Ovary (tissue), 9 donors: ENCODE data around the gene MRPL45. TPM values are rescaled to one million over a fixed set of nuclear protein-coding genes. Genes with fewer than 3 reads are reported as not detected.

ENCODE experiments used
- DNase-seq, 5 donors: peaks; one replicate each; pipeline ENCODE4 v3.0.0-alpha.2; 2019 to 2020
- H3K27ac ChIP-seq, 2 donors: fragments of 200-600 bp; one replicate each; pipeline versions ENCODE4 v1.5.1 to v1.8.0; 2019 to 2022
- H3K27me3 ChIP-seq: fragments of 200-600 bp; one replicate; pipeline ENCODE4 v1.8.0; 2022
- H3K36me3 ChIP-seq: fragments of 200-600 bp; sonication (generic); one replicate; pipeline ENCODE4 v1.5.1; 2019
- H3K4me1 ChIP-seq: one replicate; pipeline ENCODE4 v1.8.1; 2013; ENCODE audit warnings: mild to moderate bottlenecking, moderate library complexity; ENCODE audit not compliant: insufficient read depth
- H3K4me3 ChIP-seq: fragments of 200-600 bp; sonication (generic); one replicate; pipeline ENCODE4 v1.5.1; 2017
- H3K9me3 ChIP-seq, 2 donors: fragments of 200-600 bp in 1 of 2; sonication (generic) in 1 of 2; one replicate each; pipeline versions ENCODE4 v1.5.1 to v1.8.1; 2013 to 2019; ENCODE audit warnings: mild to moderate bottlenecking in 1 of 2, moderate library complexity in 1 of 2
- EP300 ChIP-seq: sonication (generic); formaldehyde crosslinking; IDR thresholded peaks from one replicate; pipeline ENCODE4 v1.6.1; 2017; ENCODE audit warnings: antibody characterized with exemption
- POLR2A ChIP-seq: fragments of 450-650 bp; IDR thresholded peaks from one replicate; pipeline ENCODE4 v1.6.1; 2017; ENCODE audit warnings: antibody characterized with exemption, mild to moderate bottlenecking, moderate library complexity
- WGBS, 3 donors: extraction: QIAGEN DNeasy Blood & Tissue Kit in 1 of 3; methylation state at CpG; one replicate each; pipeline versions ENCODE4 v1.1.5 to v1.1.7; 2013 to 2017; 5-methylcytosine and 5-hydroxymethylcytosine counted together
- intact Hi-C, 4 donors: fragments of 100-400 bp; cut with DNase I; formaldehyde crosslinking; loops; one replicate each; pipeline versions ENCODE4 v1.11.0 to v1.15.1; 2022 to 2023
- polyA plus RNA-seq, 2 donors: library from polyadenylated mRNA; stranded (reverse); fragments of 200-250 nt in 1 of 2; fragments of 350-450 nt in 1 of 2; fragmentation: Illumina TruSeq in 1 of 2; extraction: RNeasy Lipid Tissue Mini Kit (QIAGEN cat#74804) in 1 of 2; gene quantifications; one replicate each; pipeline ENCODE4 v1.2.3, GENCODE V29; 2013 to 2014
- total RNA-seq, 7 donors: library from RNA; depleted of rRNA in 2 of 7; stranded (reverse); fragments of >200 nt in 2 of 7; fragmentation: NEBNext Ultra II Directional in 3 of 7; extraction: Animal tissue kit (Norgen Biotek cat#: 25700) in 3 of 7; gene quantifications; one replicate each; pipeline versions ENCODE4 v1.1.0 to v1.2.4, GENCODE V29; 2016 to 2023
- TF ChIP-seq, protein P1 (sequence below), 3 donors: fragments of 450-650 bp in 2 of 3; fragments of 200-600 bp in 1 of 3; IDR thresholded peaks; one replicate each; pipeline versions ENCODE4 v1.5.1 to v1.8.0; 2016 to 2022; ENCODE audit warnings: antibody characterized with exemption in 3 of 3, mild to moderate bottlenecking in 1 of 3
- donor health status: DM: no; HTN: no; CAD: no; lungs with moderate emphysema.
- donor health status: DM: no; HTN: no; CAD: no.
- donor health status: Bipolar disorder and iron deficiency.
- donor health status: DM: yes; HTN: yes; CAD: no.
- donor health status: DM: no; HTN: no; CAD: no.
- donor health status: DM: yes; HTN: yes; CAD: no.

Gene MRPL45
- total and polyA plus RNA-seq, 9 donors: 24.5 to 74.5 (median 34.5) TPM

DNA sequence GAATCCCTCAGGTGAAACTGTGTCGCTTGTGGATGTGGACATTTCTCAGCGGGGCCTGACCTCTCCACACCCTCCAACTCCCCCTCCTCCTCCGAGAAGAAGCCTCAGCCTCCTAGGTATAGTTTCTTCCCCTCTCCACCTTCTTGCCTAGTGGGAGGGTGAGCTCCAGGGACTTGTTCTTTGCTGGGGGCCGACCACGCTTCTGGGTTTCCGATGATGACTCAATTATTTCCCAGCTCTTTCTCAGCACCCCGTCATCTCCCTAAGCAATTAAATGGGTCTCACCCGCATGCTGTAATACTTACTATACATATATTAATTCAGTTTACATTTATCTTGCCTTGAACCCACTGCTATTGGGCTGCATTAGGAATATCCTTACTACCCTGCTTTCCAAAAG lies 67.8 kb downstream of the MRPL45 start:
- H3K4me3 ChIP-seq: no peak overlapping the region
- intact Hi-C loops: no loop called here
- H3K4me1 ChIP-seq: no peaks in the 10 kb centered on the region
- no peak overlapping the region for H3K27ac ChIP-seq
- WGBS, 3 donors: 85 to 86% (median 86%) methylated on average over 8 of the region's 8 CpGs
- H3K36me3 ChIP-seq: no peaks in the 10 kb centered on the region
- no peak for DNase-seq
- no peaks in the 10 kb centered on the region for H3K9me3 ChIP-seq
- H3K27me3 ChIP-seq: no peaks in the 10 kb centered on the region
- TF ChIP-seq POLR2A (no peak), EP300 (no peak)
- TF ChIP-seq, protein P1, sequence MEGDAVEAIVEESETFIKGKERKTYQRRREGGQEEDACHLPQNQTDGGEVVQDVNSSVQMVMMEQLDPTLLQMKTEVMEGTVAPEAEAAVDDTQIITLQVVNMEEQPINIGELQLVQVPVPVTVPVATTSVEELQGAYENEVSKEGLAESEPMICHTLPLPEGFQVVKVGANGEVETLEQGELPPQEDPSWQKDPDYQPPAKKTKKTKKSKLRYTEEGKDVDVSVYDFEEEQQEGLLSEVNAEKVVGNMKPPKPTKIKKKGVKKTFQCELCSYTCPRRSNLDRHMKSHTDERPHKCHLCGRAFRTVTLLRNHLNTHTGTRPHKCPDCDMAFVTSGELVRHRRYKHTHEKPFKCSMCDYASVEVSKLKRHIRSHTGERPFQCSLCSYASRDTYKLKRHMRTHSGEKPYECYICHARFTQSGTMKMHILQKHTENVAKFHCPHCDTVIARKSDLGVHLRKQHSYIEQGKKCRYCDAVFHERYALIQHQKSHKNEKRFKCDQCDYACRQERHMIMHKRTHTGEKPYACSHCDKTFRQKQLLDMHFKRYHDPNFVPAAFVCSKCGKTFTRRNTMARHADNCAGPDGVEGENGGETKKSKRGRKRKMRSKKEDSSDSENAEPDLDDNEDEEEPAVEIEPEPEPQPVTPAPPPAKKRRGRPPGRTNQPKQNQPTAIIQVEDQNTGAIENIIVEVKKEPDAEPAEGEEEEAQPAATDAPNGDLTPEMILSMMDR (IDR thresholded peaks at IDR 0.05): no peak

DNA sequence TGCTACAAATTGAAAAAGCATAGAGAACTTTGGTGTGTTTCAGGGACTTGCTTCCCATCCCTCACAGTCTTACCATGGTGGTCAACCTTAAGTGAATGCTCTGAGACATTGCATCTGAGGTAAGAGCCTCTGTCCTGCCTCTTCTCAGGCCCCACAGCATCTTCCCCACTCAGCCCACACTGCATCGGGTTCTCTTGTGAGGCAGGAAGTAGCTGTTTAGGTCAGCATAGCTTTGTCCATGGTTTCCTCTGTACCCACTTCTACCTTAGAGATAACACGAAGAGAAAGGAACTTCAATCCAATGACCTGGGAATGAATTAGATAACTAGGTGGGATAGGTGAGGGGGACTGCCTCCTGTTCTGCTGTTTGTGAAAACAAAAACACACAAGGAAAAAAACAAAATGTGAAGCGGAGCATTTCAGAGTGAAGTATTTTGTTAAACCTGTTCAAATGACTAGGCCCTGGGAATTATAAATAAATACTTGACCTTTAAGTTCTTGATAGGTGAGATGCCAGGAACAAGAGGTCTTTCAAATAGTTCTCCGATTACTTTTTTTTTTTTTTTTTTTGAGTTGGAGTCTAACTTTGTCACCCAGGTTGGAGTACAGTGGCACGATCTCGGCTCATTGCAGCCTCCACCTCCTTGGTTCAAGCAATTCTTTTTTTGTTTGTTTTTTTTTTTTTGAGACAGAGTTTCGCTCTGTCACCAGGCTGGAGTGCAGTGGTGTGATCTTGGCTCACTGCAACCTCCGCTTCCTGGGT lies 72.3 kb downstream of the MRPL45 start:
- Histone ChIP-seq H3K4me3 (no peak overlapping the region), H3K36me3 (no peaks in the 10 kb centered on the region), H3K4me1 (no peaks in the 10 kb centered on the region), H3K9me3 (no peaks in the 10 kb centered on the region), H3K27me3 (no peaks in the 10 kb centered on the region), H3K27ac (no peak overlapping the region)
- TF ChIP-seq POLR2A (no peak), EP300 (no peak)
- TF ChIP-seq, protein P1 (IDR thresholded peaks at IDR 0.05): no peak
- DNase-seq: no peak
- intact Hi-C loops: no loop called here
- WGBS, 3 donors: 89 to 90% (median 89%) methylated on average over 8 of the region's 8 CpGs

Other genes with a start within 250 kb of the MRPL45 start
- not detected for gene TBC1D3C, start 228.5 kb upstream of the MRPL45 start, total RNA-seq
- not detected for gene TBC1D3C, start 228.5 kb upstream of the MRPL45 start, polyA plus RNA-seq
- gene TBC1D3E, start 169.2 kb upstream of the MRPL45 start, total RNA-seq: not detected
- not detected for gene TBC1D3E, start 169.2 kb upstream of the MRPL45 start, polyA plus RNA-seq
- gene TBC1D3, start 104.6 kb upstream of the MRPL45 start, total RNA-seq: not detected
- gene TBC1D3, start 104.6 kb upstream of the MRPL45 start, polyA plus RNA-seq: not detected
- gene GPR179, start 46.8 kb downstream of the MRPL45 start, total RNA-seq: under 1 TPM in 6 of 7 donors, not detected in 1; 0.05 to 0.15 (median 0.12) TPM
- gene GPR179, start 46.8 kb downstream of the MRPL45 start, polyA plus RNA-seq: under 1 TPM; 0.02 to 0.08 TPM
- 10 to 100 TPM; 12.8 to 23.8 (median 21.1) TPM for gene SOCS7, start 54.7 kb downstream of the MRPL45 start, total RNA-seq
- 10 to 100 TPM in 1 of 2 donors, 1 to 10 TPM in 1; 8.9 to 11.2 TPM for gene SOCS7, start 54.7 kb downstream of the MRPL45 start, polyA plus RNA-seq
- 10 to 100 TPM; 13.7 to 76.4 (median 48.9) TPM for gene ARHGAP23, start 131.3 kb downstream of the MRPL45 start, total RNA-seq
- 10 to 100 TPM; 23.5 to 25.8 TPM for gene ARHGAP23, start 131.3 kb downstream of the MRPL45 start, polyA plus RNA-seq